ENCODE data around the gene THRSP. TPM values are rescaled to one million over a fixed set of nuclear protein-coding genes. Genes with fewer than 3 reads are reported as not detected.

Gene THRSP
- total RNA-seq, 6 experiments from 2014 or later, result 3.0 to 92.0 (median 40.1) TPM

- WGBS (ENCODE audit: insufficient coverage, low coverage, low lambda C conversion rate, missing lambda C conversion rate), result 2% methylated on average over 14 of the region's 21 CpGs
- Histone ChIP-seq H3K36me3 (no peaks in the 10 kb centered on the region), H3K27ac (peak overlapping the region; percentile 79 to 88 (median 88)), H3K4me3 (peak overlapping the region; percentile 78 to 98 (median 82)), H3K9me3 (no peaks in the 10 kb centered on the region), H3K27me3 (no peaks in the 10 kb centered on the region), H3K4me1 (peaks cover 0 to 43% (median 16%) of the 10 kb centered on the region in 4 donors)
- no peak for TF ChIP-seq POLR2A (IDR thresholded peaks at IDR 0.05)
- TF ChIP-seq CTCF (IDR thresholded peaks at IDR 0.05), result no peak
- intact Hi-C loops (cut with DNase I), result no loop called here
- no peak for DNase-seq
- peak; percentile 2 to 21 (median 10) for ATAC-seq
These were observed 14.8 kb downstream of the THRSP start for GRCh38 chr11:78078218-78079167.

- Histone ChIP-seq H3K36me3 (no peaks in the 10 kb centered on the region), H3K4me1 (peaks cover 0 to 43% (median 16%) of the 10 kb centered on the region in 4 donors), H3K4me3 (peak within 1 kb of the TSS; percentile 78 to 98 (median 82)), H3K27ac (peak within 1 kb of the TSS; percentile 79 to 88 (median 88)), H3K9me3 (no peaks in the 10 kb centered on the region), H3K27me3 (no peaks in the 10 kb centered on the region)
- WGBS (ENCODE audit: insufficient coverage, low coverage, low lambda C conversion rate, missing lambda C conversion rate), result 0% methylated on average over 16 of the region's 68 CpGs
- intact Hi-C loops (cut with DNase I), result no loop called here
- peak; percentile 96 to 98 (median 96) for ATAC-seq
- TF ChIP-seq CTCF (IDR thresholded peaks at IDR 0.05) (no peak), POLR2A (IDR thresholded peaks at IDR 0.05) (peak; percentile 69)
- peak; percentile 78 to 83 (median 79) for DNase-seq
These were observed 15.8 kb downstream of the THRSP start, which contains the start of gene NDUFC2 for GRCh38 chr11:78079232-78080083. TSS of gene NDUFC2 (minus strand) at chr11:78079862. CDS start at chr11:78079744, 118 bp downstream.

- peaks cover 0 to 35% (median 12%) of the 10 kb centered on the region in 4 donors for H3K4me1 ChIP-seq
These were observed 16.6 kb downstream of the THRSP start for GRCh38 chr11:78080084-78080817.

More at GRCh38 chr11:78080084-78080817, 16.6 kb downstream of the THRSP start:
- H3K27ac ChIP-seq, result peak overlapping the region; percentile 79 to 88 (median 88)
- no peaks in the 10 kb centered on the region for H3K36me3 ChIP-seq
- H3K4me3 ChIP-seq, result peak overlapping the region; percentile 78 to 98 (median 82)
- H3K9me3 ChIP-seq, result no peaks in the 10 kb centered on the region
- 43% methylated on average over 19 of the region's 23 CpGs for WGBS (ENCODE audit: insufficient coverage, low coverage, low lambda C conversion rate, missing lambda C conversion rate)
- ATAC-seq, result no peak
- TF ChIP-seq POLR2A (IDR thresholded peaks at IDR 0.05), result no peak
- no peak for TF ChIP-seq CTCF (IDR thresholded peaks at IDR 0.05)
- no peaks in the 10 kb centered on the region for H3K27me3 ChIP-seq
- no peak for DNase-seq
- intact Hi-C loops (cut with DNase I), result no loop called here

Measured in right lobe of liver (tissue), 6 donors.